CD14-positive monocyte (primary cell): ENCODE results near the gene AGAP1. TPM values are rescaled to one million over a fixed set of nuclear protein-coding genes. Genes with fewer than 3 reads are reported as not detected.

Source experiments
- DNase-seq, 3 donors: peaks; one replicate each; pipeline ENCODE4 v3.0.0-alpha.2; 2011 to 2022
- H2AFZ ChIP-seq: 2 replicates; pipeline ENCODE4 v1.6.0; 2012; ENCODE audit warnings: mild to moderate bottlenecking, low read depth, low read length, inconsistent platforms; ENCODE audit not compliant: insufficient read depth, poor library complexity, severe bottlenecking
- H3K27ac ChIP-seq, 2 donors: 1 replicate in 1 of 2; 2 replicates in 1 of 2; pipeline ENCODE4 v1.5.1; 2012 to 2013; ENCODE audit warnings: low read length in 2 of 2, control low read depth in 1 of 2, inconsistent platforms in 1 of 2, low read depth in 1 of 2, mild to moderate bottlenecking in 1 of 2
- H3K27me3 ChIP-seq, 2 donors: one replicate each; pipeline versions ENCODE4 v1.6.0 to v1.6.1; 2011 to 2013; ENCODE audit warnings: low read length in 2 of 2; ENCODE audit not compliant: control insufficient read depth in 2 of 2, insufficient read depth in 2 of 2
- H3K36me3 ChIP-seq, 2 donors: replicated peaks in 1 of 2; 1 replicate in 1 of 2; 2 replicates in 1 of 2; pipeline versions ENCODE4 v1.5.1 to v1.6.1; 2012 to 2013; ENCODE audit warnings: low read length in 2 of 2, control low read depth in 1 of 2, inconsistent platforms in 1 of 2, mild to moderate bottlenecking in 1 of 2; ENCODE audit not compliant: insufficient read depth in 2 of 2, control insufficient read depth in 1 of 2
- H3K4me1 ChIP-seq, 2 donors: 1 replicate in 1 of 2; 2 replicates in 1 of 2; pipeline versions ENCODE4 v1.5.1 to v1.6.1; 2012 to 2013; ENCODE audit warnings: low read length in 2 of 2, control low read depth in 1 of 2, inconsistent platforms in 1 of 2, mild to moderate bottlenecking in 1 of 2, moderate library complexity in 1 of 2; ENCODE audit not compliant: insufficient read depth in 2 of 2, control insufficient read depth in 1 of 2
- H3K4me2 ChIP-seq: replicated peaks from 2 replicates; pipeline ENCODE3; 2012; ENCODE audit warnings: low read length, moderate library complexity, mild to moderate bottlenecking; ENCODE audit not compliant: poor library complexity, severe bottlenecking; ENCODE audit errors: extremely low read depth
- H3K4me3 ChIP-seq, 3 experiments: fragments of 200-600 bp in 1 of 3; sonication (generic) in 1 of 3; replicated peaks in 1 of 3; 1 replicate in 2 of 3; 2 replicates in 1 of 3; pipeline ENCODE4 v1.5.1; 2011 to 2013; ENCODE audit warnings: low read length in 3 of 3, mild to moderate bottlenecking in 3 of 3, control low read depth in 2 of 3, low read depth in 2 of 3, inconsistent platforms in 1 of 3, moderate library complexity in 1 of 3
- H3K79me2 ChIP-seq: 2 replicates; pipeline ENCODE4 v1.6.0; 2012; ENCODE audit warnings: mild to moderate bottlenecking, control low read depth, inconsistent platforms, low read length, moderate library complexity; ENCODE audit not compliant: insufficient read depth
- H3K9ac ChIP-seq: 2 replicates; pipeline ENCODE4 v1.6.0; 2017; ENCODE audit warnings: low read length, mild to moderate bottlenecking; ENCODE audit not compliant: insufficient read depth, poor library complexity, severe bottlenecking
- H3K9me3 ChIP-seq, 2 donors: replicated peaks in 1 of 2; 1 replicate in 1 of 2; 2 replicates in 1 of 2; pipeline versions ENCODE4 v1.5.1 to v1.6.1; 2012 to 2013; ENCODE audit warnings: low read length in 2 of 2, control low read depth in 1 of 2; ENCODE audit not compliant: control insufficient read depth in 1 of 2, insufficient read depth in 1 of 2
- H4K20me1 ChIP-seq: 2 replicates; pipeline ENCODE4 v1.6.0; 2012; ENCODE audit warnings: mild to moderate bottlenecking, low read length, control low read depth, moderate library complexity; ENCODE audit not compliant: insufficient read depth
- H3K27ac Mint-ChIP-seq, 7 donors: one replicate each; pipeline ENCODE4 v1.8.0; 2020; ENCODE audit warnings: mild to moderate bottlenecking in 7 of 7, mixed read lengths in 7 of 7, moderate library complexity in 6 of 7, inconsistent platforms in 2 of 7
- H3K27me3 Mint-ChIP-seq, 3 donors: one replicate each; pipeline ENCODE4 v1.8.0; 2021 to 2022; ENCODE audit warnings: low read depth in 3 of 3, mild to moderate bottlenecking in 3 of 3, mixed read lengths in 3 of 3, moderate library complexity in 3 of 3, inconsistent platforms in 1 of 3
- H3K36me3 Mint-ChIP-seq, 2 donors: one replicate each; pipeline ENCODE4 v1.8.0; 2020; ENCODE audit warnings: mixed read lengths in 2 of 2, inconsistent platforms in 1 of 2, mild to moderate bottlenecking in 1 of 2
- H3K4me1 Mint-ChIP-seq: one replicate; pipeline ENCODE4 v1.8.0; 2020; ENCODE audit warnings: mild to moderate bottlenecking, mixed read lengths
- H3K4me3 Mint-ChIP-seq, 2 donors: one replicate each; pipeline ENCODE4 v1.8.0; 2020; ENCODE audit warnings: mild to moderate bottlenecking in 2 of 2, mixed read lengths in 2 of 2, moderate library complexity in 1 of 2
- H3K9me3 Mint-ChIP-seq, 7 donors: one replicate each; pipeline ENCODE4 v1.8.0; 2020 to 2022; ENCODE audit warnings: mixed read lengths in 7 of 7, mild to moderate bottlenecking in 6 of 7, moderate library complexity in 6 of 7, inconsistent platforms in 2 of 7
- CTCF ChIP-seq: fragments of 200-600 bp; IDR thresholded peaks from one replicate; pipeline ENCODE4 v1.8.0; 2022; ENCODE audit warnings: antibody characterized with exemption, mild to moderate bottlenecking
- WGBS: methylation state at CpG from one replicate; pipeline ENCODE4 v1.1.5; 2013; ENCODE audit warnings: missing lambda C conversion rate; ENCODE audit not compliant: insufficient coverage; 5-methylcytosine and 5-hydroxymethylcytosine counted together
- intact Hi-C, 2 donors: fragments of 100-400 bp; cut with micrococcal nuclease; formaldehyde crosslinking; loops; one replicate each; pipeline versions ENCODE4 v1.15.0 to v1.15.1; 2023
- polyA plus RNA-seq, 3 donors: library from polyadenylated mRNA; depleted of rRNA in 1 of 3; unstranded in 2 of 3; stranded (reverse) in 1 of 3; fragments of 300-500 nt in 2 of 3; fragments of >200 nt in 1 of 3; fragmentation: Illumina TruSeq in 2 of 3; gene quantifications; 1 replicate in 2 of 3; 2 replicates in 1 of 3; pipeline ENCODE4 v1.2.3, GENCODE V29; 2012 to 2021

Gene AGAP1
- polyA plus RNA-seq, 3 donors = 0.12 TPM; not detected in 2

- WGBS = 29% methylated on average over 14 of the region's 18 CpGs
- Histone ChIP-seq H3K36me3 (no peaks in the 10 kb centered on the region), H3K4me3 (no peak overlapping the region), H4K20me1 (no peaks in the 10 kb centered on the region), H3K9ac (no peak overlapping the region), H3K4me2 (no peak overlapping the region), H2AFZ (no peak overlapping the region), H3K9me3 (peaks cover 9 to 28% of the 10 kb centered on the region in 2 donors), H3K27ac (no peak overlapping the region), H3K79me2 (no peaks in the 10 kb centered on the region), H3K27me3 (peaks cover 32 to 53% of the 10 kb centered on the region in 2 donors), H3K4me1 (no peaks in the 10 kb centered on the region)
- DNase-seq = no peak
- no peak overlapping the region for H3K27ac Mint-ChIP-seq
- peaks cover 0 to 2% of the 10 kb centered on the region in 2 donors for H3K36me3 Mint-ChIP-seq
- peaks cover 6% of the 10 kb centered on the region for H3K4me1 Mint-ChIP-seq
- peaks cover 7 to 26% (median 19%) of the 10 kb centered on the region in 7 donors for H3K9me3 Mint-ChIP-seq
- H3K4me3 Mint-ChIP-seq = peak overlapping the region in 1 of 2 donors; percentile 80
- intact Hi-C loops = no loop called here
- no peak for TF ChIP-seq CTCF
- H3K27me3 Mint-ChIP-seq = peaks cover 60 to 73% (median 64%) of the 10 kb centered on the region in 3 donors
Observed at GRCh38 chr2:235495373-235496238, 1.8 kb downstream of the AGAP1 start.

GRCh38 chr2:235496239-235496621 is 2.4 kb downstream of the AGAP1 start:
- Histone ChIP-seq H4K20me1 (no peaks in the 10 kb centered on the region), H2AFZ (no peak overlapping the region), H3K27ac (no peak overlapping the region), H3K27me3 (peaks cover 33 to 58% of the 10 kb centered on the region in 2 donors), H3K4me2 (no peak overlapping the region), H3K9ac (no peak overlapping the region), H3K4me1 (no peaks in the 10 kb centered on the region), H3K79me2 (no peaks in the 10 kb centered on the region), H3K4me3 (no peak overlapping the region), H3K9me3 (peaks cover 8 to 28% of the 10 kb centered on the region in 2 donors), H3K36me3 (no peaks in the 10 kb centered on the region)
- Mint-ChIP-seq H3K4me3 (peak overlapping the region in 1 of 2 donors; percentile 18), H3K27me3 (peaks cover 61 to 74% (median 67%) of the 10 kb centered on the region in 3 donors), H3K4me1 (peaks cover 6% of the 10 kb centered on the region), H3K36me3 (peaks cover 0 to 2% of the 10 kb centered on the region in 2 donors), H3K9me3 (peaks cover 7 to 20% (median 14%) of the 10 kb centered on the region in 7 donors), H3K27ac (no peak overlapping the region)
- DNase-seq = no peak
- no peak for TF ChIP-seq CTCF
- intact Hi-C loops = no loop called here
- WGBS = 86% methylated on average over 8 of the region's 8 CpGs
